NB4 (cell line): ENCODE measurements around the gene TTLL5.

Source experiments
- CTCF ChIP-seq: IDR thresholded peaks from one replicate; pipeline ENCODE4 v1.5.1; 2012; ENCODE audit warnings: low read depth, low read length
- MAX ChIP-seq: IDR thresholded peaks from 2 replicates; pipeline ENCODE4 v1.6.1; 2011; ENCODE audit warnings: low read depth, low read length
- MYC ChIP-seq: IDR thresholded peaks from 2 replicates; pipeline ENCODE4 v1.6.1; 2011; ENCODE audit warnings: low read depth, low read length
- POLR2A ChIP-seq: IDR thresholded peaks from 2 replicates; pipeline ENCODE4 v1.6.1; 2011; ENCODE audit warnings: mild to moderate bottlenecking; ENCODE audit not compliant: insufficient read length; ENCODE audit errors: extremely low read depth

GRCh38 chr14:75717729-75718128 is 56.7 kb downstream of the TTLL5 start:
- TF ChIP-seq CTCF (no peak), POLR2A (no peak), MYC (no peak), MAX (no peak)
